Measurements from ENCODE around the gene ELMOD3.
"Not testable (repeated sequence)": the region's sequence is repeated elsewhere in the genome, so short reads cannot be mapped to it uniquely, and the experiment has no call there.

ELMOD3 gene

DNA sequence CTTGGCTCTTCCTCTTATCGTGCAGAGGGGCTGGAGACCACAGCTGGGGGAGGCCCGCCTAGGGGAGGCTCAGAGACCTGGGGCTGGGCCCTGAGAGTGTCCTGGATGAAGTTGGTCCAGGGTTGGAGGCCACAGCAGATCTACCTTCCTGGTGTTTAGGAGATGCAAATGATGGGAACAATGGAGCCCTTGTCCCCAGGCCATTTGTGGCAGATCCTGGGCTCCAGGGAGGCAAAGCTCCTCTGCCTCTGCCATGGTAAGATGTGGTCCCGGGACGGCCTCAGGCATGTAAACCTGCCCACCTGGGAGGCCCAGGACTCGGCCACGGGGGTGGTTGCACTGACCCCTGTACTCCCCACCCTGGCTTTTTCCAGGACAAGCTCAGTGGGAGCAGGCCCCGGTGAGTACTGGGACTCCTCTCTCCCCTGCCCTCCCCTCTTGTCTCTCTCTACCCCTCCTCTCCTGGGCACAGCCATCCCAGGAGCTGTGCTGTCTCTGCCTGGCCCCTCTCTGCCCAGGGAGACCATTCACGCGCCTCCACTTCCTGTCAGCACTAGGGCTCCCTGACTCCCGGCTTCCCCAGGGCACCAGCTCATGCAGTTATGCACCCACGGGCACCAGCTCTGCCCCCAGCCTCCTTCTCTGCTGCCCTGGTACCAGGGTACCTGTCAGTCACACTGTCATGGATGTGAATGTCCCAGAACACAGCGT, 74.8 kb downstream of the ELMOD3 start:
- no peak for DNase-seq

DNA sequence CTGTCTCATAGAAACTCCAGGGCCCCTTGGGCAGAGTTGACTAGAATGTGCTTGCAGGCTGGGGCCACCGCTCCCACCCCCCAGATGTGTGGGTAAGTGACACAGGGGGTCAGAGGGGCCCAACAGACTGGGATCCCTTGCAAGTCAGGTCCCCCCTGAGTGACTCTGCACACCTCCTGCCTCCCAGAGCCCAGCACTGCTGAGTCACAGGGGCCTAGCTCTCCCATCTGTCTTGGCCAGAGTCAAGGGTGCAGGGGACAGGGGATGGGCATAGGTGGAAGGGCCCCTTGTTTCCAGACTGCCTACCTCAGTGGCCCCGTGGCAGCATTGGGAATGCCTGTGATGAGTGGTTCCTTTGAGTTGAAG, 75.3 kb downstream of the ELMOD3 start:
- DNase-seq = no peak

DNA sequence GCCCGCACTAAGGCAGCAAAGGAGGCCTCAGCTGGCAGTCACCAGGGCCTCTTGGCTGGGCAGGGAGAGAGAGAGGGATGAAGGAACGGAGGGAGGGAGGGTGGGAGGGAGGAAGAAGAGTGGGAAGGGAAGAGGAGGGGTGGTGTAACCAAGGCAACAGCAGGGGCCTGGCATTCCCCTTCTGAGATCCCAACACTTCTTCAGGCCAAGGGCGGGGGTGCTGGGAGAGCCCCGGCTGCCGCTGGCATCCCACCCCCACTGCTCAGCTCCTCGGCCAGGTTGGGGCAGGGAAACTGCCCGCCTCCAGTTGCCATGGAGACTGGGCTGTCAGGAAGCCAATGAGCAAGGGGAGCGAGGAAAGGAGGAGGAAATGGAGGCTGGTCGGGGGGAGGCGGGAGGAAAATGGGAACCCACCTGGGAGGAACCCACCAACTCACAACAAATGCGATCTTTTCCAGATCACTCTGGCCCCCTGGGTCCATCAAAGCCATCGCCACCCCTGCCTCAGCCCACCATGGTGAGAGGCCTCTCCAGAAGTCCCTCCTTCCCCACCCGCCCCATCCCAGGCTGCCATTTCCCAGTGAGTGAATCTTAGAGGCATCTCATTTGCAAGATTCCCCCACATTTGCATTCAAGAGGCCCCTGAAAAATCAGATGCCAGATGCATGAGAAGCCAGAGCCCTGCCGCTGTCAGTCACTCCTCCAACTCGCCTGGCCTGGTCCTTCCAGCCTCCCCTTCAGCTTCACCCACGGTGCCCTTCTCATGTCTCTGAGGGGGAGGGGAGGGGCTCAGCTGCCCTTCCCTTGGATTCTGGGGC, 76.4 kb downstream of the ELMOD3 start:
- DNase-seq = no peak

DNA sequence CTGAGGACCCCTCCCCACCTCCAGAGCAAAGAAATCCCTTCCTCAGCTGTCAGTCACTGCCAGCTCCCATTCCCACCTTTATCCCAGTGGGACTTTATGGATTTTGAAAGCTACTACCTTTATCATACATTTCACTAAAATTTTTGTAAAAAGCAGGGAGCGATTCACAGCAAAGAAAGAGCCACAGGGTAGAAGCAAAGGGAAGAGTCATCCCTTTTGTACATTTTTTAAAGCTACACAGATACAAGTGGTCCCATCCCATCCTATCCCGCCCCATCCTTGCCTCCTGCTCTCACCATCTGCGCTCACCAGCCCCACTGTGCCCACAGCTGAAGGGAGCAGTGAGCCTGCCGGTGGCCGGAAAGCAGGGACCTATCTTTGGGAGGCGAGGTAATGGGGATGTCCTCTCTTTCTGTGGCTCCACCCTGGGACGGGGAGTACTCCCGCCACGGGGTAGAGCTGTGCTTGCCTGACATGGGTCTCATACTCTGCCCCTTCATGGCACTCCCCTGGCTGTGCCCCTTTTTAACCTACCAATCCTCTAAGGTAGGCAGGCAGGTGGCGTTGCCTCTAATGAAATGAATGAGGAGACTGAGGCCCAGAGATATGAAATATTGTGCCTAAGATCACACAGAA, 77.1 kb downstream of the ELMOD3 start:
- no peak for DNase-seq

DNA sequence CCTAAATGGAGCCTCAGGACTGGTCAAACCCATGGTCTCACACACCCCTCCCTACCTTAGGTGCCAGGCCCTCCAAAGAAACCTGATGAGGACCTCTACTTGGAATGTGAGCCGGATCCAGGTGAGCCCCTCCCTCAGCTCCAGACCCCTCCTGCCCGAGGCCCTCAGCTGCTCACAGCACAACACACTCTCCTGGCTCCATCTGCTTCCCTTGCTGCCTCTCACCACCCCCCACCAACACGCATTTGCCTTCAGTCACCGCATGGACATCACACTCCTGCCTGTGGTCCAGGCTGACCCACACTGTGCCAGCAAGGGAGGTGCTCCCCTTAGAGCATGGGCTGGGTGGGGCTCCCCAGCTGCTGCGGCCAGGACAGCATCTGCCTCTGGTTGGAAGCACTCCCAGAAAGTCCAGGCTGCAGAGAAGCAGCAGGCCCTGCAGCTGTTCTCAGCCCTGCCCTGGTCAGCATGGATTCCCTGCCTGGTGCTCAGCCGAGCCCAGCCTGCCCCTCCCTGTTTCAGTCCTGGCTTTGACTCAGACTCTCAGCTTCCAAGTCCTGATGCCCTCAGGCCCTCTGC, 79.0 kb downstream of the ELMOD3 start:
- DNase-seq = no peak

DNA sequence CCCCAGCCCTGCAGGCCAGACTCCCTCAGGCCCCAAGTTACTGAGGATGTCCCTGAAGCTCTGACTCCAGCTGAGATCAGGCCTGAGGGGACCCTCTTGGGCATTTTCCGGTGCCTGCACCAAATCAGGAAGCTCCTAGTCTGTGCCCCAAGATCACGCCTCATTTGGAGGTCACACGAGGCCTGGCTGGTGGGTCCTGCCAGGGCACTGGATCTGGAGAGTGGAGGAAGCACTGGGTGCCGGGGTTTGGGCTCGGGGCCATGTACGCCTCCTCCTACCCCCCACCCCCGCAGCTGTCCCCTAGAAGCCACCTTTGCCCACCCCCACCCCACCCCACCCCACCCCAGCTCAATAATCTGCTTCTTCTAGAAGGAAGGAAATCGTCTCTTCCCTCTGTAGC, 80.1 kb downstream of the ELMOD3 start:
- no peak for DNase-seq

DNA sequence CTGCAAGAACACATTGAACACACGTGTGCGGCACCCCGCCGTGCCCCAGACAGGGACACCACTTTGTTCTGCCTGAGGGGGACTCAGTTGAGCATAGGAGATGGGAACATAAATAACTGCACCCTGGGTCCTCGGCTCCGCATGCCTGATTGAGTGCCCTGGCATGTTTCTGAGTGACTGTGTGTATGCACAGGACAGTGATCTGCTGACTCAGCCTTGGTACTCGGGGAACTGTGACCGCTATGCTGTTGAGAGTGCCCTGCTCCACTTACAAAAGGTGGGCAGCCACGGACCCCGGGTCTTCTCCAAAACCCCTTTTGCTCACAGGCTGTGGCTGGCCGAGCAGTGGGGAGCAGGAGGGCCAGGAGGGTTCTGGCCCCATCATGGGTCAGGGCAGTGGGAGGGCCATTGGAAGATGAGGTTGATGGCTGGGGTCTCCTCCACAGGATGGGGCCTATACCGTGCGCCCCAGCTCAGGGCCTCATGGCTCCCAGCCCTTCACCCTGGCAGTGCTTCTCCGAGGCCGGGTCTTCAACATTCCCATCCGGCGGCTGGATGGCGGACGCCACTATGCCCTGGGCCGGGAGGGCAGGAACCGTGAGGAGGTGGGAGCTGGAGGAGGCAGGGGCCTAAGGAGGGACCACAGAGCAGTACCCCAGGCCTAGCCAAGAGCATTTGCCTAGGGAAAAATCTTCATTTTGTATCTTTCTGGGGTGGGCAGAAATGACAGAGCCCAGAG, 80.8 kb downstream of the ELMOD3 start:
- DNase-seq = no peak

DNA sequence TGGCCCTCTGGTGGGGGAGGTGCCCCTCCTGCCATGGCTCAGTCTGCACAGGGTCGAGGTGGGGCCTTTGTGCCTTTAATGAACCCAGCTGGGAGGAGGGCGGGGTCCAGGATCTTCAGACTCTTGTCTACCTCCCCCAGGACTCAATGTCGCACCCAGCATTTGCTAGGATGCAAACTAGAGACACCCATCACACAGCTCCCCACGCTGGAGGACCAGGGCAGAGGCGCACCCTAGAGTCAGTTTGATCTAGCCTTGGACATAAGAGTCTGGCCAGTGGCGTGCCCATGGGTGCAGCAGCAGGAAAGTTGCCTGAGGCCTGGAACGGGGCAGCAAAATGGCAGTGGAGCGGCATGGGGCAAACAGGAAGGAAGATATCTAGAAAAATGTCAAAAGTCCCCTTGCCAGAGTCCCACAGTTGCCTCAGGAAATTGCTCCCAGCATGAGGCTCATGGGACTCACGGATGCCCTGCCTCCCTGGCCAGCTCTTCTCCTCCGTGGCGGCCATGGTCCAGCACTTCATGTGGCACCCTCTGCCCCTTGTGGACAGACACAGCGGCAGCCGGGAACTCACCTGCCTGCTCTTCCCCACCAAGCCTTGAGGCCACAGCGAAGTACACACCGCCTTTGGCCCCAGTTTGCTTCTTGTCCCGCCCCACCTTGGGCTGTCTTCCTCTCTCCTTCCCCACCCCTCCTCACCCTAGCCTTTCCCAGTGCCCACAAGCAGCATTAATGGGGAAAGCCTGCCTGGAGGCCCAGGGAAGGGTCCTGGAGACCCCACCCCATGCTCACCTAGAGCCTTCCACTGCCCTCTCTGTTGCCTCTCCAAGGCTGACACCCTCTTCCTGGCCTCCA, 81.6 kb downstream of the ELMOD3 start:
- DNase-seq = peak; percentile 12

DNA sequence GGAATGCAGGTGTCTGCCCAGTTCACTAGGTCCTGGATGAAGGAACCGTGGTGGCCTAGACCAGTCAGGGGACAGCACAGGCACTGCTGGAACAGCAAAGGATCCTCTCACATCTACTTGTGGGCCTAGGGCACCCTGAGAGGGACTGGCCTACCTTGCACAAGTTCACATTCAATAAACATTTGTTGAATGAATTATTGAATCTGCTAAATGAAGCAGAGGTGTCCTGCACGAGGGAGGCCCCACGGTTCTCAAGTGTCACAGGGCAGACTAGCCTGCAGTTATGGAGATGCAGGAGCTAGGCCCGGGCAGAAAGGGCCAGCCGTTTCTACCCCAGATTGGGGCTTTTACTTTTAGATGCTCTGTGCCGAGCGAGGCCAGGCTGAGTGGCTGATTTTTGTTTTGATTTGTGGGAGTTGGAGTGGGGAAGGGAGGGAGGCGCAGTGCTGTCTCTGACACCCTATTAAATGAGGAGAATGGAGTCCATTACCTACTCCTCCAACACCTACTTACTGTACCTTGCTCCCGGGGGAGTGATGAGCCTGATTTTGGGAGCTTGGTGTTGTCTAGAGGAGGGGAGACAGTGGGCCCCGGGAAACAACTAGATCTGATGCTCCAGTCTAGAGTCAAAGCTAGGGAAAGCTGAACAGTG, 82.4 kb downstream of the ELMOD3 start:
- DNase-seq = peak; percentile 11

DNA sequence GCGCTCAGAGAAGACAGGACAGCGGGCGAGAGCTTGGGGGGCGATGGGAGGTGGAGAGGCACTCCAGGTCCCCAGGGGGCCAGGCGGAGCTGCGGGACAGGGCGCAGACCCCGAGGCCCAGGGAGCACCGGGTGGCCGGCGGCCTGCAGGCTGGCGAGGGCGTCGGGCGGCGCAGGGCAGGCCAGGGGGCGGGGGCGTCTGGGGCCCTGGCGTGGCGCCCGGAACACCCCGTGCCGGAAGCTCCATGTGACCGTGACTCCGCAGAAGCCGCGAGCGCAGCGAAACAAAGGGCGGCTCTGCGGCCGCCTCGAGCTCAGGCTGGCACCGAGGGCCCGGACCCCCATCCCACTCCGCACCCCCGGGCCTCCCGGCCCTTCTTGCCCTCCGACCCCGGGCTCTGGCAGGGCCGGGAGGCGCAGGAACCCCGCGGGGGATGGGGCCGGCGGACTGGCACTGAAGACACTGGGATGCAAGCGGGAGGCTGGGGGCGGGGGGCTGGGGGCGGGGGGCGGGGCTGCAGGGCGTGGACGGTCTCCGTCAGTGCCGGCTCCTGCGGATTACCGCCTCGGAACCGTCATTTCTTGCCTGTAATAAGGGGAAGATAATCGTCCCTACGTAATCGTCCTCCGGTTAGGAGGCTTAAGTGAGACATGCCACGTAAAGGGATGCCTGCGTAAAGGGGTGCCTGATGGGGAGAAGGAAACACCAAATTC, 83.1 kb downstream of the ELMOD3 start:
- DNase-seq = peak; percentile 79

DNA sequence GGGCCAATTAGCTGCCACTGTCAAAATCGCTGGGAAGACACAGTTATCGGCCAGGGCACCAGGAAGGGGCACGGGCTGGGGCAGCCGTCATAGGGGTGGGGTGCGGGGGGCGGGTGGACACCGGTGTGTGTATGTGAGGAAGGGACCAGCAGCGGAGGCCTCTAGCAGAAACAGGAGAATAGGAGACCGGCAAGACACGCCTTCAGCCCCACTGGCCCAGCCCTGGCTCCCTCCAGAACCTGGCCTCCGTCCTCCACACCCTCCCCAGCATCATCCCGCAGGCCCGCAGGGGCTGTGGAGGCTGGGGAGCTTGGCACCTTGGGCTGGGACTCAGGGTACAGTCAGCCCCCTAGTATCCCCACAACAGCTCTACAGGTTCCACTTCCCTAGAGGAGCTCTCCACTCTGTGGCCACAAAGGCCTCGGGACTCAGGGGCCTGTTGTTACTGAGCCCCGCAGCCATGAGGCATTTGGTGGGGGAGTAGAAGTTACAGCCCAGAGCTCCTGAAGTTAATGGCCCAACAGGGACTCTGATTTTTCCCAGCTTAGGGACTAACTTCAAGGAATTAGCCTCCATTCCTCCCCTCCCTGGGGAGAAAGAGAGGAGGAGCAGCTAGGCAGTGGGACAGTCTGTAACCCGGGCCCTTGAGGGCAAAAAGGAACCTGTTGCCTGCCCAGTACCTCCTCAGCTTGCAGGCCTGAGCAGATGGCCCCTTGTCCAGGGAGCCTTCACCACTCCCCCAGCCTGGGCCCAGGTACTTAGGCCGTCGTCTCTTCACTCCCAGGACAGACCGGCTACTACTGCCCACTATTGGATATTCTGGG, 83.8 kb downstream of the ELMOD3 start:
- DNase-seq = peak; percentile 18

DNA sequence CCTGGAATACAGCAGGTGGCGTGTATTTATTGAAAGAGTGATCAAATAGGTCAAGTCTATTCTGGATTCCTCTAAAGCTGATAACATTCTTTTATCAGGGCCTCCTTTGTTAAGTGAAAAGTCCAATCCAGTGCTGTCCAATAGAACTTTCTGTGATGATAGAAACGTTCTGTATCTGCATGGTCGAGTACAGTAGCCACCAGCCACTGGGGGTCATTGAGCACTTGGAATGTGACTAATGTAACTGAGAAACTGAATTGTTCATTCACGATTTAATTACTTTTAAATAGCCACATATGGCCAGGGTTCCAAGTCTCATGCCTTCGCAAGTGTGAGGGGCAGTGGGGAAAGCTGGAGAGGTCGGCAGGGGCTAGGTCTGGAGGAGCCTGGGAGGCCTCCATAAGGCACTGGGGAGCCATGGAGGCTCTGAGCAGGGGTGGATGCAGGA, 84.5 kb downstream of the ELMOD3 start:
- DNase-seq = no peak

DNA sequence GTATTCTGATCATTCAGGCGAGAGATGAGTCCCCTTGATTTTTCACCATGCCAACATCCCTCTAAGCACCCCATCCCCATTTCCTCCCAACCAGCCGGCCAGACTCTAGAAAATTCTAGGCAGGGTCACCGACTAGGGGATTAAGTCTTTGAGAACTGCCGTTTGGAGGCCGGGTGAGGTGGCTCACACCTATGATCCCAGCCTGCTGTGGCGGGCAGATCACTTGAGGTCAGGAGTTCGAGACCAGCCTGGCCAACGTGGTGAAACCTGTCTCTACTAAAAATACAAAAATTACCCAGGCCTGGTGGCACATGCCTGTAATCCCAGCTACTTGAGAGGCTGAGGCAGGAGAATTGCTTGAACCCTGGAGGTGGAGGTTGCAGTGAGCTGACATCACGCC, 85.0 kb downstream of the ELMOD3 start:
- not testable (repeated sequence) for DNase-seq

DNA sequence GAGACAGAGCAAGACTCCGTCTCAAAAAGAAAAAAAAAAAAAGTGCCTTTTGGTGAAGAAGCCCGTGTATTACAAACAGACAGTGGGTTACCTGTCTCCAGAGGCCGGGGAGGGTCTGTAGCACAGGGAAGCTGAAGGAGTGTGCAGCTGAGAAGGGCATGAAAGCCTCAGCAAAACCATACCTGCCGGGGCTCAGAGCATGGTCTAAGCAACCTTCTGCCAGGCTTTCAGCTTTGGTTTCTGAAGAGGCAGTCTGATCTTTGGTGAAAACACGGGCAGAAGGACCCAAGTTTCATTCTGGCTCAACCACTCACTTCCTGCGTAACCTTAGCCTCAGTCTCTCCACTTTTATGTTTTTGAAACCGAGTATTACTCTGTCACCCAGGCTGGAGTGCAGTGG, 85.4 kb downstream of the ELMOD3 start:
- DNase-seq = peak; percentile 49

DNA sequence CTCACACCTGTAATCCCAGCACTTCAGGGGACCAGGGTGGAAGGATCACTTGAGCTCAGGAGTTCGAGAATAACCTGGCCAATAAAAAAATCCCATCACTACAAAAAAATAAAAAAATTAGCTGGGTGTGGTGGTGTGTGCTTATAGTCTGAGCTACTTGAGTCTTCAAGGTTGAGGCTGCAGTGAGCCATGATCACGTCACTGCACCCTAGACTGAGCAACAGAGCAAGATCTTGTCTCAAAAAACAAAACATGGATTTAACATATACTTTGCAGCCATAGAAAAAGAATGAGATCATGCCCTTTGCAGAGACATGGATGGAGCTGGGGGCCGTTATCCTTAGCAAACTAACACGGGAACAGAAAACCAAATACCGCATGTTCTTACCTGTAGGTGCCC, 86.2 kb downstream of the ELMOD3 start:
- no peak for DNase-seq

Data from activated CD4-positive, alpha-beta T cell treated with anti-CD3 and anti-CD28 coated beads for 48 hours (primary cell).